Fibroblast of villous mesenchyme (primary cell): ENCODE measurements around the gene TOPAZ1. TPM values are rescaled to one million over a fixed set of nuclear protein-coding genes. Genes with fewer than 3 reads are reported as not detected.

ENCODE experiments used
- DNase-seq: peaks from one replicate; pipeline ENCODE4 v3.0.0-alpha.2; 2010; ENCODE audit warnings: low read depth
- H3K4me3 ChIP-seq: 2 replicates; pipeline ENCODE4 v1.5.1; 2011; ENCODE audit warnings: low read depth, mild to moderate bottlenecking, low read length
- CTCF ChIP-seq: IDR thresholded peaks from 2 replicates; pipeline ENCODE4 v1.5.1; 2012; ENCODE audit warnings: low read depth, mild to moderate bottlenecking, low read length; ENCODE audit not compliant: insufficient read depth
- total RNA-seq: library from RNA; depleted of rRNA; stranded (reverse); fragments of >200 nt; gene quantifications from 2 replicates; pipeline ENCODE4 v1.2.3, GENCODE V29; 2012

The TOPAZ1 gene
- total RNA-seq, 1 donor = not detected

DNA sequence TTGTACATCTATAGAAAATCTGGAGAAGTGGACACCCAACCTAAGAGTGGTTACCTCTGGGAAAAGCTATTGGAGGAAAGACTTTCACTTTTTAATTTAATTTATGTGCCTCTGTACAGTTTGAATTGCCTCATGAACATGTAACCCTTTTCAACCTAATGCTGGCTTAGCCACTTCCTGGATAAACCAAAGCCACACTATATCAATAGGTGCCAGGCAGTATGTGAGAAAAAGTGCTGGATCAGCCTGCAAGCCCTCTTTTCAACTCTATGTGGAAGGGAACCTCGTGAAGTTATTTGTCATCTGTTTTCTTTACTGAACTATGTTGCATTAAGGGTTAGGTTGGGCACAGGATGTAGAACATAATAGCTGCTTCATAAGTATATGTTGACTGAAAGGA, 9.3 kb upstream of the TOPAZ1 start:
- DNase-seq = no peak
- H3K4me3 ChIP-seq = no peak overlapping the region
- TF ChIP-seq CTCF = no peak

DNA sequence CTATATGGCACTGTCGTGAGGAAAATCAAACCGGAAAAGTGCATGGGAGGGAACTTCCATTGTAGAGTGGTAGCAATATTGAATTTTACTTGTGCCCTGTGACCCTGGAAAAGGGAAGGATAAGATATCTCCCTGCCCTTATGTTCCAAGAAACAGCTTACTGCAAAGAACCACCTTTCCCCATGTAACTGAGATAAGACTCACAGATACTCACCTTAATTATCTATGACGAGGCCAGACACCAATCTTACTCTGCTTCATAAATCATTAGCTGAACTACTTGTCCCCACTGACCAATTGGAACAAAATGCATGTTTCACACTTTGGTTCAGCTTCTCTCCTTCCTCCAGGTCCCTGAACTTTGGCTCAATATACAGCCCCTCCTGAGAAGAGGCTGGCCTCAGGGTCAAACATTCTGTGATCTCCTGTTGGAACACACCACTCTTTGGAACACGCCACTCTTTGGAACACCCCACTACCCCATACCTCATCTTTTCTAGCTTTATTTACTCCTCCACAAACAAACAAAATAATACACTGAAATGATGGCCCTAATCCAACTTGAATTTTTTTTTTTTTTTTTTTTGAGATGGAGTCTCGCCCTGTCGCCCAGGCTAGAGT, 6.9 kb upstream of the TOPAZ1 start:
- TF ChIP-seq CTCF = no peak
- no peak for DNase-seq

DNA sequence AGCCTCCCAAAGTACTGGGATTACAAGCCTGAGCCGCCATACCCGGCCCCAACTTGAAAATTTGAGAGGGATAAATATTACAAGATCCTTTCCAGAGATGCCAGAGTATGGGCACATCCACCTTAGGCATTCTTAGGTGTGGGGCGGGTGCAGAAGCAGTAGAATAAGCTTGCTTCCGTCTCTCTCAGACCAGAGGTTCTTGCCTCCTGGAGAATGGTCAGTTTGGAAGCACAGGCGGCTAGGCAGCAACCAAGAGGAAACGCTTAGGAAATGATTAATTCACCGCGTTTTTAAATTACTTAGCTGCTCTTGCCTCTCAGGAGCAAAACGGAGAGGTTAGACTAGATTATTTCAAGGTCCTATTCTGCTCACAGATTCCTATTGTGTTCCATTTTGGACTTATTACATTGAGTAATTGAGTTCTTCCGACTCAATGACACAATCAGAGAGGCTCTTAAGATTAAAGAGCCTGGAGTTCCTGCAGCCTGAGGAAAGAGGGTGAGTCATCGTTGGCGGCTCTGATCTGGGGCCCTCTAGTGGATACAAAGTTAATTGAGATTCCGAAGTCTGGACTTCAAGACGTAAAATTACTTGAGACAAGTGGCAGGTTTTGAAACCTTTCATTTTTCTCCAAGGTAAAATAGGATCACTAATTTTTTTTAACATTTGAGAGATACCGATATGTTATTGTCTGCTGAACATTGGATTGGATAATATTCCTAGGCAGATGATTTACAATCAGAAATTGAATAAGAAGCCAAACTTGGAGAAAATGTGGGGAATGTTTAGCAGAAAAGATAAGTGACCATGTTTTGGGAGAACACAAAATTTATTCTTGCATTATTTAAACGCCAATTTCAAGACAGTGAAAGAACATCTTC, 5.8 kb upstream of the TOPAZ1 start:
- DNase-seq = peak; percentile 91
- H3K4me3 ChIP-seq = no peak overlapping the region
- peak; percentile 81 for TF ChIP-seq CTCF

More for the DNA sequence above, 6.9 kb upstream of the TOPAZ1 start:
- H3K4me3 ChIP-seq = no peak overlapping the region

DNA sequence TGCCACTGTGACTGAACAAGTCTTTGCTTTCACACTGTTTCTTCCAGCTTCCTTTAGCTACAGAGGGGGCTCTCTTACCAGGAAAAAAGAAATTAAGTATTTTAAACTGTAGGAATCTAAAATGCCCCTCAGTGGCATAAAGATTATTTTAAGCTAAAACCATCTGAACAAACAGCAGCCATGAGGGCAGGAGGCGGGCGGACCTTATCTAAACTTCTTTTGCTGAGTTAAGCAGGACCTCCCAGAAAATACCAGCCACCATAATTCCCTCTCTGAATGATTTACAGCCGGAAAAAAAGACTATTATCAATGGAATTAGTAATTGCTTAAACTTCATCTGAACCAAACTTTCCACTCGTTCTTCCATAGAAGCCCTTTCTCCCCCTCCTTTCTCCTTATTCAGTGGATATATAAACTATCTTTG, 5.2 kb upstream of the TOPAZ1 start:
- no peak for DNase-seq
- H3K4me3 ChIP-seq = no peak overlapping the region
- no peak for TF ChIP-seq CTCF

DNA sequence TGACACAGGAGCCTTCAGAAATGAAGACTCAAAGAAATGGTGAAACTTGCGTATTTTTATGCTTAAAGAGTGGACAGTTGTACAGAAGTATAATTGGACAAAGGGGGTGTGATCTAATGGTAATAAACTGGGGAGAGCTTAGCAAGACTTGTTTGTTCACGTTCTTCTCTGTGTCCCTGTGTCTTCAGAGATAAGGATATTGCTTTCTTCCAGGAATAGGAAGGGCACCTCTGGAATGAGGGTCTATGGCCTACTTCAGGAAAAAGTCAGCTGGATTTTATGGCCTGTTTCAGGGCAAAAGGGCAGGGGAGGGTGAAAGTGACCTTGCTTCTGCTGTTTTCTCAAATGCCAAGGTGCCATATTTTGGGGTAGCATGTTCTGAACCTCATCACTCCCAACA, 4.5 kb upstream of the TOPAZ1 start:
- no peak for DNase-seq
- H3K4me3 ChIP-seq = no peak overlapping the region
- no peak for TF ChIP-seq CTCF

GRCh38 chr3:44237665-44238064, 4.0 kb upstream of the TOPAZ1 start:
- DNase-seq = no peak
- no peak for TF ChIP-seq CTCF
- H3K4me3 ChIP-seq = no peak overlapping the region
